Cardiac fibroblast (primary cell): ENCODE data around the gene SCFD2.

ENCODE experiments used
- DNase-seq, 2 donors: peaks; one replicate each; pipeline versions ENCODE4 v3.0.0 to v3.0.0-alpha.2; 2010; ENCODE audit warnings: low read depth in 2 of 2
- H3K4me3 ChIP-seq, 2 donors: replicated peaks in 1 of 2; 1 replicate in 1 of 2; 2 replicates in 1 of 2; pipeline ENCODE4 v1.5.1; 2011; ENCODE audit warnings: low read depth in 2 of 2, low read length in 2 of 2, mild to moderate bottlenecking in 2 of 2, moderate library complexity in 1 of 2
- TF ChIP-seq, protein P1 (sequence below): IDR thresholded peaks from one replicate; pipeline ENCODE4 v1.5.1; 2011; ENCODE audit warnings: low read depth, mild to moderate bottlenecking, low read length, inconsistent platforms

Gene SCFD2

DNA sequence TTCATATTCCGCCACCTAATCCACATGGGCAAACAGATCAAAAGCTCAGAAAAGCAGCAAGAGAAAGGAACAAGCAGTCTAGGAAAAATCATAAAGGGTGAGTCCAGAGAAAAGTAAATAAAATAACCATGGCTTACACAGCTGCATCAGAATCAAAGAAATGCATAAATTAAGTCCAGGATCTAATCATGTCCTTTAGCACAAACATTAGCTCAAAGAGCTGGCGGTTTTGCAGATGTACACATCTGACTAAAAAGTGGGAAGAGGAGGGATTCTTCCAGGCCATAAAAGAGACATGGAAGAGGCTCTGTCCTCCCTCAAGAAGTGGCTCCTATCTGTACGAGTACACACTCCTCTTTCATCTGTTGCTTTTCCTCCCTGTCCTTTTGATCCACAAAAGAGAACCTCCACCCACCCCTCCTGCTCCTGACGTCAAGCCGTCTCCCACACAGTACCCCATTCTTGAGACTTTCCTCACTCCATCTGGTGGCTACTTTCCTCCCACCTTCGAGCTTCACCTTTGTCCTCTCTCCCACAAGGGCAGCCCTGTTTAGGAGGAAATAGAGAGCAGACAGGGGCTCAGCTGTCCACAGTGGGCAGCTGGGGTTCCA, 411.2 kb downstream of the SCFD2 start:
- no peak for DNase-seq
- no peak overlapping the region for H3K4me3 ChIP-seq
- TF ChIP-seq, protein P1, sequence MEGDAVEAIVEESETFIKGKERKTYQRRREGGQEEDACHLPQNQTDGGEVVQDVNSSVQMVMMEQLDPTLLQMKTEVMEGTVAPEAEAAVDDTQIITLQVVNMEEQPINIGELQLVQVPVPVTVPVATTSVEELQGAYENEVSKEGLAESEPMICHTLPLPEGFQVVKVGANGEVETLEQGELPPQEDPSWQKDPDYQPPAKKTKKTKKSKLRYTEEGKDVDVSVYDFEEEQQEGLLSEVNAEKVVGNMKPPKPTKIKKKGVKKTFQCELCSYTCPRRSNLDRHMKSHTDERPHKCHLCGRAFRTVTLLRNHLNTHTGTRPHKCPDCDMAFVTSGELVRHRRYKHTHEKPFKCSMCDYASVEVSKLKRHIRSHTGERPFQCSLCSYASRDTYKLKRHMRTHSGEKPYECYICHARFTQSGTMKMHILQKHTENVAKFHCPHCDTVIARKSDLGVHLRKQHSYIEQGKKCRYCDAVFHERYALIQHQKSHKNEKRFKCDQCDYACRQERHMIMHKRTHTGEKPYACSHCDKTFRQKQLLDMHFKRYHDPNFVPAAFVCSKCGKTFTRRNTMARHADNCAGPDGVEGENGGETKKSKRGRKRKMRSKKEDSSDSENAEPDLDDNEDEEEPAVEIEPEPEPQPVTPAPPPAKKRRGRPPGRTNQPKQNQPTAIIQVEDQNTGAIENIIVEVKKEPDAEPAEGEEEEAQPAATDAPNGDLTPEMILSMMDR: no peak

DNA sequence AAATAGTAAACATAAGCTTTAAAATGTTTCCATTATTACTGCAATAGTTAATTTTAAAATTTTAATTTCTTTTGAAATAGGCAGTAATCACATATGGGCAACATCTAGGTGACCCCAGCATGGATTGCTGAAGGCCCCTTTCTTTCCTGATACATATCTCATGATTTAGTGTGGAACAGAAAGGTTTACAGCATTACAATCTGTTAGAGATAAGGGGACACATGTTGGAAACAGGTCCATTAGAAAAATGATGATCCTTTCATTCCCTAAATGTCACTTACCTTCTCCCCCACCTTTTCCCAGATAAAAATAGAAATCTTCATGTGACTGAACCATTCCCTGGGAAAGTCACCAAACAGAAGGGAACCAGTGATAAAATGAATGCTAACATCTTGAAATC, 413.3 kb downstream of the SCFD2 start:
- TF ChIP-seq, protein P1: no peak
- no peak for DNase-seq
- H3K4me3 ChIP-seq: no peak overlapping the region

DNA sequence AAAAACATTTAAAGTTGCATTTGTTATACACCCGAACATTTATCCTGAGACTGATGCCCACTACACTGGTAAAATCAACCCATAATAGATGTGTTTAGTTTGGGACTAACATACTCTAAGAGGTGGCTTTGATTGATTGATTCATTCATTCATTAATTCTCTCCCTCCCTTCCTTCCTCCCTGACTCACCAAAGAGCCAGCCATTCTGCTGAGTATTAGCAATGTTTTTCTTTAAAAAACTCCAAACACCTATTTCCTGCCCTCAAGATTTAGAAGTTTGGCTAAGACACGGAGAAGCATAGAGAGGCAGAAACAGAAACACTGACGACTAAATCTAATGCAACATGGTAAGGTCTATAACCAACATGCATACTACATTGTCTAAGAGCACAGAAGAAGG, 414.8 kb downstream of the SCFD2 start:
- TF ChIP-seq, protein P1: no peak
- no peak overlapping the region for H3K4me3 ChIP-seq
- DNase-seq: peak in 1 of 2 donors; percentile 27

DNA sequence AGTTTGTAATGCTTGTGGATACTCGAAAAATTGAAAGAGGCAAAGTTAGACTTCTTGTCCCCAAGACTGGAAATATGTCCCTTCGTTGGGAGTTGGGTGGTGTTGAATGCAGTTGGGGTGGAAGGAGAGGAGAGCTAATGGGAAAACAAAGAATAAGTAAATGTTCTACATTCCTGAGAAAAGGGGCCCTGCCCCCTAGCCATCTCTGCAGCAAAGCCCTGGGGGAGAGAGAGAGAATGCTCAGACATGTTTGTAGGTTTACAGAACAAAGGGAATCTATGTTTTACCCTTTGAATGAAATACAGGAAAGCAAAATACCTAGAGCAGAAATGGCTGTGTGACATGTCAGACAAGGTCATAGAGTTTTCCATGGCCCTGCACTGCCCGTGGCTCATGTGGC, 415.6 kb downstream of the SCFD2 start:
- TF ChIP-seq, protein P1: no peak
- DNase-seq: no peak
- no peak overlapping the region for H3K4me3 ChIP-seq

DNA sequence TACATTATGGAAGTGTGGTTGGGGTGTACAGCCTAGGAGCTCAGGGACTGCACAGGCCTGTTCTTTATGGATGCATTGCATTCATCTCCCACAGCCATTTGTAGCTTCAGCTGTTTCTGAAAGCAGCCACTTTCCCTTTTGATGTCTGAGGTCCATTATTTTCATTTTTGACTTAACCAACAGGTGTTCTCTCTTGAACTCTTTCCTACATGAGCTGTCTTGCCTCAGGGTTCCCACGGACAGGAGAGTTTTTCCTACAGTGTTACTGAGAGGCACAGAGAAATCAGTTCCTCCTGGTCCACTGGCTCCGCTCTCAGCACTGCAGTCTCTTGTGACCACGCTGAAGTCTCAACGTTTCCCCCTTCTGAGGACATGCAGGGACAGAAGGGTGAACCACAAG, 416.5 kb downstream of the SCFD2 start:
- TF ChIP-seq, protein P1: no peak
- no peak for DNase-seq
- no peak overlapping the region for H3K4me3 ChIP-seq

DNA sequence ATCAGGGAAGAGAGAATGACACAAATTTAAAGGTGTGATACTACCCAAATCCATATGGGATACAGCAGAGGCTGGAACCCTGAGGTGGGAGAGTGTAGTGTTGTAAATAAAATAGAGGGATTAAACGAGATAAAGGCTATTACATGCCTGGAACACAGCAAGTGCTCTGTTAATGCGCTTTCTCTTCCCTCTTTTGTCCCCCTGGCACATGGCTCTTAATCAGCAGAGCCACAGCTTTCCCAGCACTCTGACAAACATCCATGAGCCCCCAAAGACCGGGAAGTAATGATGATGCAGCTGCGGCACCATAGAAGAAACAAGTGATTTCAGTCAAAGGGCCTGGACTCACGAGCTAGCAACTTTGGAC, 417.8 kb downstream of the SCFD2 start:
- DNase-seq: no peak
- no peak overlapping the region for H3K4me3 ChIP-seq
- TF ChIP-seq, protein P1: no peak

DNA sequence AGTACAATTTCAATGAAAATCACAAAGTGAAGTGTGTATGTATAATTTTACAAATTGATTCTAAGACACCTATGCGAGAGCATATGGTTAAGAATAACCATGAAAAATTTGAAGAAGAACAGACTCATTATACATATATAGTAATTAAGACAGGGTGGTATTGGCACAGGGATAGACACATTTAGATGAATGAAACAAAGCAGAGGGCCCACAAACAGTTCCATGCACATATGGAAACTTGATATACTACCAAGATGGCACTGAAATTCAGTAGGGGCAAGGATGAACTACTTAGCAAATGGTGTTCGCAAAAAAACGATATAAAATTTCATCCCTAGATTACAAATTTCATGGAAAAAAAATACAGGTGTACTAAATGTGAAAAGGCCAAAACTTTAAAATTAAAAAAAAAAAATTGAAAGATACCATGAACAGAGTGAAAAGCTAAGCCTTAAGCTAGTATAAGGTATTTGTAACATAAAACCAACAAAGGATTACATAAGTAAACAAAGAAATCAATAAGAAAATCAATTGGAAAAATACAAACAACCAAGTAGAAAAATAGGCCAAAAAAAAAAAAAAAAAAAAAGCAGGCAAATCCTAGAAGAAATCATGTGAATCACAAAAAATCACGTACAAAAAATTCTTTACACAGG, 418.3 kb downstream of the SCFD2 start:
- TF ChIP-seq, protein P1: no peak
- H3K4me3 ChIP-seq: no peak overlapping the region
- no peak for DNase-seq
